GM18907 (cell line): Measurements from ENCODE around the gene TMC1.

Experiments used
- ATAC-seq: cut with Tn5 transposase; IDR thresholded peaks from one replicate; pipeline ENCODE4 v1.9.1; 2021; ENCODE audit warnings: mild to moderate bottlenecking, moderate library complexity; ENCODE audit not compliant: unreplicated experiment

Gene TMC1

GRCh38 chr9:72665421-72665820 lies 144.0 kb downstream of the TMC1 start:
- no peak for ATAC-seq

- no peak for ATAC-seq
These were observed 145.8 kb downstream of the TMC1 start for GRCh38 chr9:72667181-72667580.

- no peak for ATAC-seq
These were observed 153.6 kb downstream of the TMC1 start for GRCh38 chr9:72674961-72675360.

GRCh38 chr9:72675586-72675985 lies 154.2 kb downstream of the TMC1 start:
- ATAC-seq, result no peak

- ATAC-seq, result no peak
These were observed 159.3 kb downstream of the TMC1 start for GRCh38 chr9:72680593-72681282.

- ATAC-seq, result no peak
These were observed 159.8 kb downstream of the TMC1 start for GRCh38 chr9:72681283-72681630.

GRCh38 chr9:72684615-72685014 lies 163.2 kb downstream of the TMC1 start:
- no peak for ATAC-seq

- no peak for ATAC-seq
These were observed 164.5 kb downstream of the TMC1 start for GRCh38 chr9:72685911-72686310.

GRCh38 chr9:72687331-72687730 lies 165.9 kb downstream of the TMC1 start:
- no peak for ATAC-seq

GRCh38 chr9:72691671-72692070 lies 170.3 kb downstream of the TMC1 start:
- ATAC-seq, result no peak

- ATAC-seq, result no peak
These were observed 174.0 kb downstream of the TMC1 start for GRCh38 chr9:72695365-72695764.

- ATAC-seq, result no peak
These were observed 175.1 kb downstream of the TMC1 start for GRCh38 chr9:72696511-72696910.

- ATAC-seq, result no peak
These were observed 180.1 kb downstream of the TMC1 start for GRCh38 chr9:72701510-72701909.

GRCh38 chr9:72703574-72703973 lies 182.2 kb downstream of the TMC1 start:
- no peak for ATAC-seq

- ATAC-seq, result no peak
These were observed 183.4 kb downstream of the TMC1 start for GRCh38 chr9:72704688-72705375.

- ATAC-seq, result no peak
These were observed 197.1 kb downstream of the TMC1 start for GRCh38 chr9:72718503-72718902.

GRCh38 chr9:72721067-72721466 lies 199.7 kb downstream of the TMC1 start:
- ATAC-seq, result no peak

- no peak for ATAC-seq
These were observed 205.5 kb downstream of the TMC1 start for GRCh38 chr9:72726947-72727346.

- ATAC-seq, result no peak
These were observed 206.8 kb downstream of the TMC1 start for GRCh38 chr9:72728031-72728770.

GRCh38 chr9:72733895-72734294 lies 212.5 kb downstream of the TMC1 start:
- ATAC-seq, result no peak

- ATAC-seq, result no peak
These were observed 213.2 kb downstream of the TMC1 start for GRCh38 chr9:72734631-72735030.

GRCh38 chr9:72743836-72744235 lies 222.4 kb downstream of the TMC1 start:
- no peak for ATAC-seq
